Measurements from ENCODE around the gene HSD3B7. TPM values are rescaled to one million over a fixed set of nuclear protein-coding genes. Genes with fewer than 3 reads are reported as not detected.

Gene HSD3B7
- total RNA-seq, 4 donors from 2014 or later, result 10.1 to 26.2 (median 16.0) TPM

GRCh38 chr16:30944352-30944751 is 40.7 kb upstream of the HSD3B7 start:
- Histone ChIP-seq H3K27ac (no peak overlapping the region), H3K4me1 (peaks cover 0 to 28% (median 7%) of the 10 kb centered on the region in 3 donors), H3K27me3 (no peaks in the 10 kb centered on the region), H3K36me3 (peaks cover 0 to 56% of the 10 kb centered on the region in 2 donors), H3K4me3 (no peak overlapping the region), H3K9me3 (no peaks in the 10 kb centered on the region)
- no peak for ATAC-seq
- TF ChIP-seq POLR2AphosphoS5 (IDR thresholded peaks at IDR 0.05) (no peak), POLR2A (IDR thresholded peaks at IDR 0.05) (no peak), EP300 (IDR thresholded peaks at IDR 0.05) (no peak), CTCF (IDR thresholded peaks at IDR 0.05) (no peak)

- Histone ChIP-seq H3K4me3 (no peak overlapping the region), H3K36me3 (peaks cover 0 to 36% of the 10 kb centered on the region in 2 donors), H3K27me3 (no peaks in the 10 kb centered on the region), H3K27ac (peak overlapping the region in 3 of 4 donors; percentile 90 to 95 (median 94)), H3K4me1 (peaks cover 0 to 49% (median 25%) of the 10 kb centered on the region in 3 donors), H3K9me3 (no peaks in the 10 kb centered on the region)
- no peak for TF ChIP-seq EP300 (IDR thresholded peaks at IDR 0.05)
- TF ChIP-seq POLR2AphosphoS5 (IDR thresholded peaks at IDR 0.05), result no peak
- no peak for TF ChIP-seq CTCF (IDR thresholded peaks at IDR 0.05)
- TF ChIP-seq POLR2A (IDR thresholded peaks at IDR 0.05), result no peak
- 89 to 92% methylated on average over 14 to 15 of the region's 38 CpGs for WGBS, 2 donors (ENCODE audit: low coverage in 1 of 2)
- ATAC-seq, result no peak
Measured at GRCh38 chr16:30946671-30947540, 38.1 kb upstream of the HSD3B7 start.

GRCh38 chr16:30947541-30947858 is 37.5 kb upstream of the HSD3B7 start:
- TF ChIP-seq POLR2A (IDR thresholded peaks at IDR 0.05) (no peak), EP300 (IDR thresholded peaks at IDR 0.05) (no peak), CTCF (IDR thresholded peaks at IDR 0.05) (no peak), POLR2AphosphoS5 (IDR thresholded peaks at IDR 0.05) (no peak)
- no peaks in the 10 kb centered on the region for H3K27me3 ChIP-seq
- H3K27ac ChIP-seq, result peak overlapping the region; percentile 69 to 95 (median 92)
- H3K9me3 ChIP-seq, result no peaks in the 10 kb centered on the region
- H3K4me1 ChIP-seq, result peaks cover 0 to 50% (median 25%) of the 10 kb centered on the region in 3 donors
- 17 to 78% methylated on average over 1 to 2 of the region's 3 CpGs for WGBS, 2 donors (ENCODE audit: low coverage in 1 of 2)
- ATAC-seq, result no peak
- peaks cover 0 to 33% of the 10 kb centered on the region in 2 donors for H3K36me3 ChIP-seq
- peak overlapping the region in 1 of 2 donors; percentile 98 for H3K4me3 ChIP-seq

- TF ChIP-seq POLR2AphosphoS5 (IDR thresholded peaks at IDR 0.05) (peak; percentile 46), CTCF (IDR thresholded peaks at IDR 0.05) (no peak), POLR2A (IDR thresholded peaks at IDR 0.05) (no peak), EP300 (IDR thresholded peaks at IDR 0.05) (no peak)
- Histone ChIP-seq H3K36me3 (peaks cover 0 to 27% of the 10 kb centered on the region in 2 donors), H3K27ac (peak overlapping the region; percentile 69 to 95 (median 92)), H3K4me3 (peak overlapping the region; percentile 77 to 98), H3K27me3 (no peaks in the 10 kb centered on the region), H3K4me1 (peaks cover 0 to 55% (median 25%) of the 10 kb centered on the region in 3 donors), H3K9me3 (no peaks in the 10 kb centered on the region)
- 0 to 35% methylated on average over 2 to 3 of the region's 44 CpGs for WGBS, 2 donors (ENCODE audit: low coverage in 1 of 2)
- ATAC-seq, result peak; percentile 79
Measured at GRCh38 chr16:30947859-30948666, 36.9 kb upstream of the HSD3B7 start.

All from gastroesophageal sphincter (tissue), 4 donors.